ENCODE data around the gene RBP2.

The RBP2 gene

GRCh38 chr3:139480585-139480984, 4.3 kb upstream of the RBP2 start:
- no peak for DNase-seq (ENCODE audit: low read depth)

- no peak for DNase-seq (ENCODE audit: low read depth)
Measured at GRCh38 chr3:139477710-139478640, 1.7 kb upstream of the RBP2 start.

- no peak for DNase-seq (ENCODE audit: low read depth)
Measured at GRCh38 chr3:139473155-139473771, 3.1 kb downstream of the RBP2 start.

GRCh38 chr3:139472380-139473010, 3.8 kb downstream of the RBP2 start:
- no peak for DNase-seq (ENCODE audit: low read depth)

- no peak for DNase-seq (ENCODE audit: low read depth)
Measured at GRCh38 chr3:139470199-139470598, 6.1 kb downstream of the RBP2 start.

GRCh38 chr3:139468399-139468798, 7.9 kb downstream of the RBP2 start:
- no peak for DNase-seq (ENCODE audit: low read depth)

GRCh38 chr3:139466360-139466759, 10.0 kb downstream of the RBP2 start:
- no peak for DNase-seq (ENCODE audit: low read depth)

- no peak for DNase-seq (ENCODE audit: low read depth)
Measured at GRCh38 chr3:139465636-139466035, 10.7 kb downstream of the RBP2 start.

- no peak for DNase-seq (ENCODE audit: low read depth)
Measured at GRCh38 chr3:139463466-139463865, 12.8 kb downstream of the RBP2 start.

GRCh38 chr3:139460529-139460928, 15.8 kb downstream of the RBP2 start:
- no peak for DNase-seq (ENCODE audit: low read depth)

- DNase-seq (ENCODE audit: low read depth) = no peak
Measured at GRCh38 chr3:139460076-139460475, 16.2 kb downstream of the RBP2 start.

GRCh38 chr3:139458348-139458747, 18.0 kb downstream of the RBP2 start:
- no peak for DNase-seq (ENCODE audit: low read depth)

GRCh38 chr3:139457066-139457465, 19.2 kb downstream of the RBP2 start:
- no peak for DNase-seq (ENCODE audit: low read depth)

- no peak for DNase-seq (ENCODE audit: low read depth)
Measured at GRCh38 chr3:139456386-139456785, 19.9 kb downstream of the RBP2 start.

GRCh38 chr3:139455855-139456254, 20.5 kb downstream of the RBP2 start:
- no peak for DNase-seq (ENCODE audit: low read depth)

- no peak for DNase-seq (ENCODE audit: low read depth)
Measured at GRCh38 chr3:139455206-139455605, 21.1 kb downstream of the RBP2 start.

GRCh38 chr3:139454346-139454745, 22.0 kb downstream of the RBP2 start:
- DNase-seq (ENCODE audit: low read depth) = no peak

GRCh38 chr3:139450159-139450558, 26.2 kb downstream of the RBP2 start:
- DNase-seq (ENCODE audit: low read depth) = no peak

GRCh38 chr3:139449566-139449965, 26.8 kb downstream of the RBP2 start:
- no peak for DNase-seq (ENCODE audit: low read depth)

- DNase-seq (ENCODE audit: low read depth) = no peak
Measured at GRCh38 chr3:139448104-139448503, 28.2 kb downstream of the RBP2 start.

- DNase-seq (ENCODE audit: low read depth) = no peak
Measured at GRCh38 chr3:139447486-139447885, 28.8 kb downstream of the RBP2 start.

- no peak for DNase-seq (ENCODE audit: low read depth)
Measured at GRCh38 chr3:139444446-139444845, 31.9 kb downstream of the RBP2 start.

- no peak for DNase-seq (ENCODE audit: low read depth)
Measured at GRCh38 chr3:139443186-139443585, 33.1 kb downstream of the RBP2 start.

Data from activated T-helper 1 cell treated with Interleukin-2 at 50 U/mL for 16 hours (primary cell).